ENCODE data around the gene THBS4. TPM values are rescaled to one million over a fixed set of nuclear protein-coding genes. Genes with fewer than 3 reads are reported as not detected.

THBS4 gene
- total and polyA plus RNA-seq, 10 of the 15 experiments (the other 5 are each of a cell fraction or from before 2014, with no cell fraction given), result 0.31 to 1.7 (median 0.75) TPM

DNA sequence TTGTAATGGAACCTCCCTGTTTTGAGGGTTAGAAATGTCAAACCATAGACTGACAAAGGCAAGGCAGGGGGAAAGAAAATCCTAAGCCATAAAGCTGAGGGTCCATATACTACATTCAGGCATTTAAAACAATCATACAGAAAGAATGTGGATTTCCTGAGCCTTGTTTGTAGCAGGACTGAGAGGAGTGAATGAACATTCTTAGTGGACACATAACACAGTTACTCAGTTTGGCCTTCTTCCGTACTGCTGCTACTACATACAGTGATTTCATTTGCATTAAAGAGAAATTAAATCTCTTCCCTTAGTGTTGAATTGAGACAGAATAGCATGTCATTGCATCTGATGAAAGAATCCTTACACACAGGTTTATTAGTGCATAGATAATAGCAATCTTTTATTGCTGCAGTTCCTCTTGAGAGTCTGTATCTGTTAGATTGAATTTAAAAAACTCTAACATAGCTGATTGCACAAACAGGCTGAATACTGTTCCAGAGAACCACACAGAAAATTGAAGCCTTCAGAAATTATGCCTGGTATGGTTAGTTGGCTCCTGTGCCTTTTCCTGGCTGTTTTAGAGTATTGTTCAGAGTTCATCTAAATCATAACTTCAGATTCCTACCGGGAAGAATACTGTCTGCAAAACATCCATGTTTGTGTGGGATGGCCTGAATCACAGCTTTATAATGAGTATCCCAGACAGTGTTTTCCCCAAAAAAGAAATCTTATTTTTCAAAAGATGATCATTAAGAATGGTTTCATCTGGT, 42.1 kb upstream of the THBS4 start (continued):
- TF ChIP-seq, protein P1, sequence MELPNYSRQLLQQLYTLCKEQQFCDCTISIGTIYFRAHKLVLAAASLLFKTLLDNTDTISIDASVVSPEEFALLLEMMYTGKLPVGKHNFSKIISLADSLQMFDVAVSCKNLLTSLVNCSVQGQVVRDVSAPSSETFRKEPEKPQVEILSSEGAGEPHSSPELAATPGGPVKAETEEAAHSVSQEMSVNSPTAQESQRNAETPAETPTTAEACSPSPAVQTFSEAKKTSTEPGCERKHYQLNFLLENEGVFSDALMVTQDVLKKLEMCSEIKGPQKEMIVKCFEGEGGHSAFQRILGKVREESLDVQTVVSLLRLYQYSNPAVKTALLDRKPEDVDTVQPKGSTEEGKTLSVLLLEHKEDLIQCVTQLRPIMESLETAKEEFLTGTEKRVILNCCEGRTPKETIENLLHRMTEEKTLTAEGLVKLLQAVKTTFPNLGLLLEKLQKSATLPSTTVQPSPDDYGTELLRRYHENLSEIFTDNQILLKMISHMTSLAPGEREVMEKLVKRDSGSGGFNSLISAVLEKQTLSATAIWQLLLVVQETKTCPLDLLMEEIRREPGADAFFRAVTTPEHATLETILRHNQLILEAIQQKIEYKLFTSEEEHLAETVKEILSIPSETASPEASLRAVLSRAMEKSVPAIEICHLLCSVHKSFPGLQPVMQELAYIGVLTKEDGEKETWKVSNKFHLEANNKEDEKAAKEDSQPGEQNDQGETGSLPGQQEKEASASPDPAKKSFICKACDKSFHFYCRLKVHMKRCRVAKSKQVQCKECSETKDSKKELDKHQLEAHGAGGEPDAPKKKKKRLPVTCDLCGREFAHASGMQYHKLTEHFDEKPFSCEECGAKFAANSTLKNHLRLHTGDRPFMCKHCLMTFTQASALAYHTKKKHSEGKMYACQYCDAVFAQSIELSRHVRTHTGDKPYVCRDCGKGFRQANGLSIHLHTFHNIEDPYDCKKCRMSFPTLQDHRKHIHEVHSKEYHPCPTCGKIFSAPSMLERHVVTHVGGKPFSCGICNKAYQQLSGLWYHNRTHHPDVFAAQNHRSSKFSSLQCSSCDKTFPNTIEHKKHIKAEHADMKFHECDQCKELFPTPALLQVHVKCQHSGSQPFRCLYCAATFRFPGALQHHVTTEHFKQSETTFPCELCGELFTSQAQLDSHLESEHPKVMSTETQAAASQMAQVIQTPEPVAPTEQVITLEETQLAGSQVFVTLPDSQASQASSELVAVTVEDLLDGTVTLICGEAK (IDR thresholded peaks at IDR 0.05; ENCODE audit: borderline replicate concordance), result no peak
- TF ChIP-seq ZNF207 (IDR thresholded peaks at IDR 0.05; ENCODE audit: borderline replicate concordance) (no peak), SUPT20H (IDR thresholded peaks at IDR 0.05; ENCODE audit: borderline replicate concordance, control insufficient read depth, low read depth, low read length) (no peak), MEF2A (IDR thresholded peaks at IDR 0.05; ENCODE audit: insufficient read depth, low read depth, low read length) (no peak), SMC3 (IDR thresholded peaks at IDR 0.05; ENCODE audit: borderline replicate concordance, low read length) (no peak), JUND (IDR thresholded peaks at IDR 0.05; ENCODE audit: low read depth, low read length) (no peak), FOXM1 (IDR thresholded peaks at IDR 0.05; ENCODE audit: low read depth, low read length) (no peak), SRF (IDR thresholded peaks at IDR 0.05; ENCODE audit: low read depth in 2 of 2, low read length in 2 of 2) (no peak)

All from GM12878 (cell line).